H1 (cell line): ENCODE measurements around the gene TMEM150A. TPM values are rescaled to one million over a fixed set of nuclear protein-coding genes. Genes with fewer than 3 reads are reported as not detected.

Source experiments
- ASH2L ChIP-seq: fragments of 200-600, 300-600 bp; sonication (generic); IDR thresholded peaks from one replicate; pipeline ENCODE4 v1.7.1; 2017; ENCODE audit warnings: low read length
- BRCA1 ChIP-seq: IDR thresholded peaks from 2 replicates; pipeline ENCODE4 v1.6.1; 2012; ENCODE audit warnings: low read depth, low read length, improper control_type of control experiment
- CTBP2 ChIP-seq: IDR thresholded peaks from 2 replicates; pipeline ENCODE4 v1.7.0; 2011; ENCODE audit warnings: borderline replicate concordance, mild to moderate bottlenecking, moderate library complexity, mixed read lengths, low read length; ENCODE audit not compliant: insufficient read depth, insufficient read length
- EZH2 ChIP-seq: fragments of 200-600 bp; sonication (generic); IDR thresholded peaks from 2 replicates; pipeline ENCODE4 v1.7.1; 2012; ENCODE audit warnings: low read depth, mild to moderate bottlenecking, moderate library complexity, low read length, inconsistent platforms; ENCODE audit not compliant: severe bottlenecking
- GABPA ChIP-seq: IDR thresholded peaks from 2 replicates; pipeline ENCODE4 v1.6.1; 2011; ENCODE audit warnings: mild to moderate bottlenecking, low read length, moderate library complexity, borderline replicate concordance; ENCODE audit not compliant: insufficient read depth
- HDAC2 ChIP-seq, 2 experiments: fragments of 300-600 bp in 1 of 2; sonication (generic) in 1 of 2; IDR thresholded peaks; 2 replicates each; pipeline ENCODE4 v1.6.1; 2011 to 2012; ENCODE audit warnings: low read depth in 2 of 2, low read length in 2 of 2, mild to moderate bottlenecking in 2 of 2, moderate library complexity in 2 of 2, borderline replicate concordance in 1 of 2, inconsistent platforms in 1 of 2
- RBBP5 ChIP-seq: IDR thresholded peaks from 2 replicates; pipeline ENCODE4 v1.7.1; 2012; ENCODE audit warnings: low read depth, mild to moderate bottlenecking, inconsistent platforms, low read length, moderate library complexity, borderline replicate concordance
- SP4 ChIP-seq: IDR thresholded peaks from 2 replicates; pipeline ENCODE4 v1.6.1; 2012; ENCODE audit warnings: low read length, inconsistent platforms
- SRF ChIP-seq: IDR thresholded peaks from 2 replicates; pipeline ENCODE4 v1.6.1; 2011; ENCODE audit warnings: mild to moderate bottlenecking, low read depth, low read length, moderate library complexity
- TAF1 ChIP-seq: IDR thresholded peaks from 2 replicates; pipeline ENCODE4 v1.6.1; 2011; ENCODE audit warnings: mild to moderate bottlenecking, low read depth, low read length
- TAF7 ChIP-seq: optimal IDR thresholded peaks from 2 replicates; pipeline ENCODE3; 2011; ENCODE audit warnings: low read depth, mild to moderate bottlenecking, inconsistent platforms, low read length, moderate library complexity, borderline replicate concordance
- TCF12 ChIP-seq: IDR thresholded peaks from 2 replicates; pipeline ENCODE4 v1.6.1; 2011; ENCODE audit warnings: low read depth, mild to moderate bottlenecking, low read length
- YY1 ChIP-seq: IDR thresholded peaks from 2 replicates; pipeline ENCODE4 v1.6.1; 2011; ENCODE audit warnings: low read depth, mild to moderate bottlenecking, low read length
- polyA plus RNA-seq, 7 experiments: library from polyadenylated mRNA; depleted of rRNA in 3 of 7; stranded (reverse) in 5 of 7; unstranded in 2 of 7; fragments of >200 nt in 5 of 7; fragments of 200-250 nt in 2 of 7; gene quantifications; 1 replicate in 5 of 7; 2 replicates in 1 of 7; 4 replicates in 1 of 7; pipeline versions ENCODE4 v1.2.1 to v1.2.3, GENCODE V29; 2011 to 2013; ENCODE audit warnings: missing spikeins in 2 of 7, mixed read lengths in 2 of 7
- total RNA-seq: library from RNA; stranded (reverse); fragmentation: NEBNext Ultra II Directional; extraction: Animal tissue kit (Norgen Biotek cat#: 25700); gene quantifications from 2 replicates; pipeline ENCODE4 v1.2.1, GENCODE V29; 2021
- TF ChIP-seq, protein P1 (sequence below): IDR thresholded peaks from 2 replicates; pipeline ENCODE4 v1.6.1; 2012; ENCODE audit warnings: inconsistent platforms
- TF ChIP-seq, protein P2 (sequence below): IDR thresholded peaks from 2 replicates; pipeline ENCODE4 v1.6.1; 2011; ENCODE audit warnings: low read depth, mild to moderate bottlenecking, low read length; ENCODE audit not compliant: insufficient read depth
- TF ChIP-seq, protein P3 (sequence below): IDR thresholded peaks from 2 replicates; pipeline ENCODE4 v1.6.1; 2012; ENCODE audit warnings: low read length, inconsistent platforms
- TF ChIP-seq, protein P4 (sequence below), 3 experiments: IDR thresholded peaks; 1 replicate in 2 of 3; 2 replicates in 1 of 3; pipeline versions ENCODE4 v1.5.1 to v1.6.1; 2011; ENCODE audit warnings: low read length in 3 of 3, mild to moderate bottlenecking in 3 of 3, inconsistent platforms in 2 of 3, low read depth in 1 of 3, moderate library complexity in 1 of 3; ENCODE audit not compliant: insufficient read depth in 1 of 3; ENCODE audit errors: control extremely low read depth in 1 of 3

Gene TMEM150A
- total and polyA plus RNA-seq, 2 of the 8 experiments (the other 6 are each of a cell fraction or from before 2014, with no cell fraction given), result 19.8 to 29.9 TPM

DNA sequence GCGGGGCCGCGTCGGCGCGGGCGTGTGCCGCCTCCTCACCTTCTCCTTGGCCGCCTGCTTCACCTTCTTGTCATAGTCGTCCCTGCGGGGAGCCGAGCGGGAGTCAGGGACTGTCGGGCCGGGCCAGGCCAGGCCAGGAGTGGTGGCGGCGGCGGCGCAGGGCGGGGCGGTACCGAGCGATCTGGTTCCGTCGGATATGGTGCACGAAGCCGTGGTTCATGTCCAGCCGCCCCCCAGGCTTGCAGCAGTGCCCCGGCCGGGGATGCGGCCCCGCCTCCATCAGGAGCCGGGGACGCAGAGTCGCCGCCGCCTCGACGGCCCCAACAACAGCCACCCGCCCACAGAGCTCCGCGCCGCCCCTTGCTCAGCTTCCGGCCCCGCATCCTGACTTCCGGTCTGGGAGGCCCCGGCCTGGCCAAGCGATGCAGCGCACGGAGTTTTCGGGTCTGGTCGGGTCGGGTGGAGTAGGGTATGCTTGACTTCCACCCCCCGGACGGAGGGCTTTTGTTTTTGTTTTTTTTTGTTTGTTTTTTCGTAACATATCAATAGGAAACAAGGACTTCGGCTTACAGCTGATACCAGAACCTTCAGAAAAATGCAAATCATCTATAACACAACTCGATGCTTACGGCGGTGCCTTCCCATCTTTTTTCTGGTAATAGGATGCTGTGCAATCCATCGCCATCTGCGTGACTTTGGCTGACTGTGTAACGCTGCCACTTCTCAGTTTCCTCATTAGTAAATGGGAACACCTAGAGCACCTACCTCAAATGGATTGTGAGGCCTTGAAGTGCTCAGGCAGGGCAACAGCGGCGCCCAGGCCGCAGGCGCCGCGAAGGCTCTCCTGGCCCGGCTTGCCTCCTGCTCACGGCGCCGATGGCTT, 9.4 kb upstream of the TMEM150A start, which contains the start of gene C2orf68 (continued):
- TF ChIP-seq, protein P1, sequence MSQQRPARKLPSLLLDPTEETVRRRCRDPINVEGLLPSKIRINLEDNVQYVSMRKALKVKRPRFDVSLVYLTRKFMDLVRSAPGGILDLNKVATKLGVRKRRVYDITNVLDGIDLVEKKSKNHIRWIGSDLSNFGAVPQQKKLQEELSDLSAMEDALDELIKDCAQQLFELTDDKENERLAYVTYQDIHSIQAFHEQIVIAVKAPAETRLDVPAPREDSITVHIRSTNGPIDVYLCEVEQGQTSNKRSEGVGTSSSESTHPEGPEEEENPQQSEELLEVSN, result peak; percentile 61
- TF ChIP-seq TCF12, result no peak
- no peak for TF ChIP-seq BRCA1
- TF ChIP-seq, protein P2, sequence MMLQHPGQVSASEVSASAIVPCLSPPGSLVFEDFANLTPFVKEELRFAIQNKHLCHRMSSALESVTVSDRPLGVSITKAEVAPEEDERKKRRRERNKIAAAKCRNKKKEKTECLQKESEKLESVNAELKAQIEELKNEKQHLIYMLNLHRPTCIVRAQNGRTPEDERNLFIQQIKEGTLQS, result no peak
- TF ChIP-seq TAF1, result peak; percentile 77
- no peak for TF ChIP-seq CTBP2
- TF ChIP-seq, protein P3, sequence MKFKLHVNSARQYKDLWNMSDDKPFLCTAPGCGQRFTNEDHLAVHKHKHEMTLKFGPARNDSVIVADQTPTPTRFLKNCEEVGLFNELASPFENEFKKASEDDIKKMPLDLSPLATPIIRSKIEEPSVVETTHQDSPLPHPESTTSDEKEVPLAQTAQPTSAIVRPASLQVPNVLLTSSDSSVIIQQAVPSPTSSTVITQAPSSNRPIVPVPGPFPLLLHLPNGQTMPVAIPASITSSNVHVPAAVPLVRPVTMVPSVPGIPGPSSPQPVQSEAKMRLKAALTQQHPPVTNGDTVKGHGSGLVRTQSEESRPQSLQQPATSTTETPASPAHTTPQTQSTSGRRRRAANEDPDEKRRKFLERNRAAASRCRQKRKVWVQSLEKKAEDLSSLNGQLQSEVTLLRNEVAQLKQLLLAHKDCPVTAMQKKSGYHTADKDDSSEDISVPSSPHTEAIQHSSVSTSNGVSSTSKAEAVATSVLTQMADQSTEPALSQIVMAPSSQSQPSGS, result no peak
- peak; percentile 80 for TF ChIP-seq ASH2L
- no peak for TF ChIP-seq SP4
- no peak for TF ChIP-seq HDAC2 (IDR thresholded peaks at IDR 0.05; ENCODE audit: borderline replicate concordance in 1 of 2, low read depth in 2 of 2, low read length in 2 of 2)
- no peak for TF ChIP-seq TAF7
- TF ChIP-seq RBBP5, result no peak
- TF ChIP-seq EZH2, result no peak
- TF ChIP-seq, protein P4, sequence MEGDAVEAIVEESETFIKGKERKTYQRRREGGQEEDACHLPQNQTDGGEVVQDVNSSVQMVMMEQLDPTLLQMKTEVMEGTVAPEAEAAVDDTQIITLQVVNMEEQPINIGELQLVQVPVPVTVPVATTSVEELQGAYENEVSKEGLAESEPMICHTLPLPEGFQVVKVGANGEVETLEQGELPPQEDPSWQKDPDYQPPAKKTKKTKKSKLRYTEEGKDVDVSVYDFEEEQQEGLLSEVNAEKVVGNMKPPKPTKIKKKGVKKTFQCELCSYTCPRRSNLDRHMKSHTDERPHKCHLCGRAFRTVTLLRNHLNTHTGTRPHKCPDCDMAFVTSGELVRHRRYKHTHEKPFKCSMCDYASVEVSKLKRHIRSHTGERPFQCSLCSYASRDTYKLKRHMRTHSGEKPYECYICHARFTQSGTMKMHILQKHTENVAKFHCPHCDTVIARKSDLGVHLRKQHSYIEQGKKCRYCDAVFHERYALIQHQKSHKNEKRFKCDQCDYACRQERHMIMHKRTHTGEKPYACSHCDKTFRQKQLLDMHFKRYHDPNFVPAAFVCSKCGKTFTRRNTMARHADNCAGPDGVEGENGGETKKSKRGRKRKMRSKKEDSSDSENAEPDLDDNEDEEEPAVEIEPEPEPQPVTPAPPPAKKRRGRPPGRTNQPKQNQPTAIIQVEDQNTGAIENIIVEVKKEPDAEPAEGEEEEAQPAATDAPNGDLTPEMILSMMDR (IDR thresholded peaks at IDR 0.05; ENCODE audit: control extremely low read depth in 1 of 3, insufficient read depth in 1 of 3, low read depth in 1 of 3, low read length in 3 of 3), result no peak
- TF ChIP-seq YY1, result no peak
- TF ChIP-seq GABPA, result peak; percentile 95
- no peak for TF ChIP-seq SRF
